ENCODE measurements around the gene CIAPIN1. TPM values are rescaled to one million over a fixed set of nuclear protein-coding genes. Genes with fewer than 3 reads are reported as not detected.
A peak's percentile ranks its signal among the peaks of the same experiment; 100 is the strongest.
"Not testable (repeated sequence)": the region's sequence is repeated elsewhere in the genome, so short reads cannot be mapped to it uniquely, and the experiment has no call there.

CIAPIN1 gene
- total RNA-seq, 1 experiment from 2014 or later: 68.5 TPM

DNA sequence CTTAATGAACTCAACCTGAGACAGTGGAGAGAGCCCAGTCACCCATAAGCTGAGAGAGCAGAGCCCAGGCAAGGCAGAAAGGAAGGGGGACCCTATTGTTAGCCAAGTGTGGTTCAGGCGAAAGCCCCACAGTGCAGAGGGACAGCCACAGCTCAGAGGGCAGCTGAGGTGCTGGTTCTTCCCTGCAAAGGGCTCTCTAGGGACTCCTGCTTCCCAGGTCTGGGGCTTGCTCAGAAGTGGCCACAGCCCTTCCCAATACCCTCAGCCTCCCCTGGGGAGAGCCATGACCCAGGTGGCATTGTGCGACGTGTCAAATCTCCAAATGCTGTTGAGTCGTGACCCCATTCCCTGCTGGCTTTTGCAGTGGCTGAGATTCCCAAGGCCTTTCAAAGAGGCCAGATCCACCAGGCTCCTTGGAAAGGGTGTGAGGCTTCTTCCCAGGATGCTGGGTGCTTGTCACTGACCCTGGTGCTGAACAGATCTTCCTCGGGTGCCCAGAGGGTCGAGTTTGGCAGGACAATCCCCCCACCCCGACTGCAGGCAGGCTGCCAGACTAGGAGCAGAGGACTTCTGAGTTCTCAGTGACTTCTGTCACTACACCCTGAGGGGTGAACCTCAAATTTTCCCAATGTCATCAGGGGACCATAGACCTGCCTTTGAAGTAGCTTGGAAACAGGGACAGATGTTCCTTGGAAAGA lies 45.1 kb downstream of the CIAPIN1 start:
- Histone ChIP-seq H3K4me1 (ENCODE audit: control insufficient read depth in 1 of 2, insufficient read depth in 2 of 2, low read length in 2 of 2) (no peaks in the 10 kb centered on the region), H3K79me2 (ENCODE audit: insufficient read depth, low read length) (no peaks in the 10 kb centered on the region), H4K20me1 (ENCODE audit: insufficient read depth) (no peaks in the 10 kb centered on the region), H3K9ac (ENCODE audit: low read length) (no peak overlapping the region), H3K36me3 (ENCODE audit: control insufficient read depth in 1 of 2, insufficient read depth in 2 of 2, low read length in 2 of 2) (no peaks in the 10 kb centered on the region), H3K9me3 (ENCODE audit: control insufficient read depth in 1 of 2, insufficient read depth in 1 of 2, low read depth in 1 of 2, low read length in 2 of 2) (no peaks in the 10 kb centered on the region), H3K27ac (ENCODE audit: low read depth, low read length) (no peak overlapping the region), H2AFZ (ENCODE audit: low read depth, low read length, poor library complexity, severe bottlenecking) (no peak overlapping the region), H3K27me3 (ENCODE audit: insufficient read depth, low read length) (peaks cover 16% of the 10 kb centered on the region; the same call in 1 of the 2 replicates), H3K9me2 (ENCODE audit: insufficient read depth) (no peaks in the 10 kb centered on the region), H3K4me3 (replicated peaks in 1 of 2; ENCODE audit: low read depth in 1 of 2, low read length in 2 of 2) (no peak overlapping the region), H3K4me2 (ENCODE audit: low read length) (no peak overlapping the region)
- RAD21 ChIA-PET (ENCODE audit: low non-redundant PET in 1 of 2, low total read pairs in 2 of 2, uncharacterized antibody in 2 of 2, unreplicated experiment in 2 of 2): no interaction called here
- POLR2A ChIA-PET: interaction anchor here (0.7 kb wide), 1 partner anchor 281 kb away, joined by 3 read pairs; no protein-coding TSS in a partner anchor
- CTCF ChIA-PET: interaction anchor here (1.7 kb wide), 1 partner anchor 15 kb away, joined by 5 read pairs; no protein-coding TSS in a partner anchor
- TF ChIP-seq, protein P1, sequence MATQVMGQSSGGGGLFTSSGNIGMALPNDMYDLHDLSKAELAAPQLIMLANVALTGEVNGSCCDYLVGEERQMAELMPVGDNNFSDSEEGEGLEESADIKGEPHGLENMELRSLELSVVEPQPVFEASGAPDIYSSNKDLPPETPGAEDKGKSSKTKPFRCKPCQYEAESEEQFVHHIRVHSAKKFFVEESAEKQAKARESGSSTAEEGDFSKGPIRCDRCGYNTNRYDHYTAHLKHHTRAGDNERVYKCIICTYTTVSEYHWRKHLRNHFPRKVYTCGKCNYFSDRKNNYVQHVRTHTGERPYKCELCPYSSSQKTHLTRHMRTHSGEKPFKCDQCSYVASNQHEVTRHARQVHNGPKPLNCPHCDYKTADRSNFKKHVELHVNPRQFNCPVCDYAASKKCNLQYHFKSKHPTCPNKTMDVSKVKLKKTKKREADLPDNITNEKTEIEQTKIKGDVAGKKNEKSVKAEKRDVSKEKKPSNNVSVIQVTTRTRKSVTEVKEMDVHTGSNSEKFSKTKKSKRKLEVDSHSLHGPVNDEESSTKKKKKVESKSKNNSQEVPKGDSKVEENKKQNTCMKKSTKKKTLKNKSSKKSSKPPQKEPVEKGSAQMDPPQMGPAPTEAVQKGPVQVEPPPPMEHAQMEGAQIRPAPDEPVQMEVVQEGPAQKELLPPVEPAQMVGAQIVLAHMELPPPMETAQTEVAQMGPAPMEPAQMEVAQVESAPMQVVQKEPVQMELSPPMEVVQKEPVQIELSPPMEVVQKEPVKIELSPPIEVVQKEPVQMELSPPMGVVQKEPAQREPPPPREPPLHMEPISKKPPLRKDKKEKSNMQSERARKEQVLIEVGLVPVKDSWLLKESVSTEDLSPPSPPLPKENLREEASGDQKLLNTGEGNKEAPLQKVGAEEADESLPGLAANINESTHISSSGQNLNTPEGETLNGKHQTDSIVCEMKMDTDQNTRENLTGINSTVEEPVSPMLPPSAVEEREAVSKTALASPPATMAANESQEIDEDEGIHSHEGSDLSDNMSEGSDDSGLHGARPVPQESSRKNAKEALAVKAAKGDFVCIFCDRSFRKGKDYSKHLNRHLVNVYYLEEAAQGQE (IDR thresholded peaks at IDR 0.05; ENCODE audit: low read depth): peak; percentile 25; the same call in 1 of the 2 replicates
- TF ChIP-seq JUND (IDR thresholded peaks at IDR 0.05) (no peak), YY1 (IDR thresholded peaks at IDR 0.05; ENCODE audit: extremely low read depth, insufficient replicate concordance, low read depth, low read length) (no peak), POLR2A (IDR thresholded peaks at IDR 0.05; ENCODE audit: borderline replicate concordance, extremely low read depth, insufficient read depth, insufficient read length) (no peak), FOSL1 (IDR thresholded peaks at IDR 0.05; ENCODE audit: low read depth) (no peak), CBX3 (IDR thresholded peaks at IDR 0.05; ENCODE audit: low read depth) (no peak), SIN3A (IDR thresholded peaks at IDR 0.05; ENCODE audit: low read depth) (no peak)
- TF ChIP-seq, protein P2, sequence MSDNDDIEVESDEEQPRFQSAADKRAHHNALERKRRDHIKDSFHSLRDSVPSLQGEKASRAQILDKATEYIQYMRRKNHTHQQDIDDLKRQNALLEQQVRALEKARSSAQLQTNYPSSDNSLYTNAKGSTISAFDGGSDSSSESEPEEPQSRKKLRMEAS (IDR thresholded peaks at IDR 0.05): no peak
- DNase-seq (ENCODE audit: low read depth, low spot score) (no peak), ATAC-seq (no peak)
- intact Hi-C loops (cut with micrococcal nuclease): no loop called here
- BruUV-seq (replicated peaks): no TSS peak

DNA sequence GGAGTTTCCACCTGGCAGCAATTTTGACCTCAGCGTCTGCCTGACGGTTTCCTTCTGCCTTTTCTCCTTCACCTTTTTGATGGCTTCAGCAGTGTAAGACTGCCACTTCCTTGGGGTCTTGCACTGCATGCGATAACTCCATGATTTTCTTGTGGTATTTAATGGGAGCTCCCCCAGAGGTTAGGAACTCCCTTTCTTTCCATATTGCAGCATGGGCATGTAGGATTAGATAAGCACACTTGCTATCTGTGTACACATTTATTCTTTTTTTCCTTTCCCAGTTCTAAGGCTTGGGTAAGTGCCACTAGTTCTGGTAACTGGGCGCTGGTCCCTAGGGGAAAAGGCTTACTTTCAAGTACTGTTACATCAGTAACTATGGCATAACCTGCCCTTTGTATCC lies 49.7 kb downstream of the CIAPIN1 start:
- ATAC-seq; H3K9me3 ChIP-seq (ENCODE audit: control insufficient read depth in 1 of 2, insufficient read depth in 1 of 2, low read depth in 1 of 2, low read length in 2 of 2); H3K27ac ChIP-seq (ENCODE audit: low read depth, low read length); H3K4me2 ChIP-seq (ENCODE audit: low read length); H3K4me1 ChIP-seq (ENCODE audit: control insufficient read depth in 1 of 2, insufficient read depth in 2 of 2, low read length in 2 of 2); H3K27me3 ChIP-seq (ENCODE audit: insufficient read depth, low read length); H3K4me3 ChIP-seq (replicated peaks in 1 of 2; ENCODE audit: low read depth in 1 of 2, low read length in 2 of 2); RAD21 ChIA-PET (ENCODE audit: low non-redundant PET in 1 of 2, low total read pairs in 2 of 2, uncharacterized antibody in 2 of 2, unreplicated experiment in 2 of 2); H3K36me3 ChIP-seq (ENCODE audit: control insufficient read depth in 1 of 2, insufficient read depth in 2 of 2, low read length in 2 of 2); CTCF ChIA-PET; H3K79me2 ChIP-seq (ENCODE audit: insufficient read depth, low read length); BruUV-seq (replicated peaks); intact Hi-C loops (cut with micrococcal nuclease); H2AFZ ChIP-seq (ENCODE audit: low read depth, low read length, poor library complexity, severe bottlenecking); H4K20me1 ChIP-seq (ENCODE audit: insufficient read depth); DNase-seq (ENCODE audit: low read depth, low spot score); H3K9ac ChIP-seq (ENCODE audit: low read length); POLR2A ChIA-PET; H3K9me2 ChIP-seq (ENCODE audit: insufficient read depth): not testable (repeated sequence)
